ENCODE data around the gene MBOAT2.

GRCh38 chr2:9031246-9031645, 27.8 kb upstream of the MBOAT2 start:
- TF ChIP-seq CTCF (IDR thresholded peaks at IDR 0.05) (no peak), POLR2A (IDR thresholded peaks at IDR 0.05) (no peak)

Measured in testis (tissue), 2 donors.